CD4-positive, alpha-beta T cell treated with Interleukin-21 for 1 hour (primary cell): ENCODE measurements around the gene EHD4.

Experiments used
- DNase-seq: peaks from one replicate; pipeline ENCODE4 v3.0.0-alpha.2; 2020

Gene EHD4

DNA sequence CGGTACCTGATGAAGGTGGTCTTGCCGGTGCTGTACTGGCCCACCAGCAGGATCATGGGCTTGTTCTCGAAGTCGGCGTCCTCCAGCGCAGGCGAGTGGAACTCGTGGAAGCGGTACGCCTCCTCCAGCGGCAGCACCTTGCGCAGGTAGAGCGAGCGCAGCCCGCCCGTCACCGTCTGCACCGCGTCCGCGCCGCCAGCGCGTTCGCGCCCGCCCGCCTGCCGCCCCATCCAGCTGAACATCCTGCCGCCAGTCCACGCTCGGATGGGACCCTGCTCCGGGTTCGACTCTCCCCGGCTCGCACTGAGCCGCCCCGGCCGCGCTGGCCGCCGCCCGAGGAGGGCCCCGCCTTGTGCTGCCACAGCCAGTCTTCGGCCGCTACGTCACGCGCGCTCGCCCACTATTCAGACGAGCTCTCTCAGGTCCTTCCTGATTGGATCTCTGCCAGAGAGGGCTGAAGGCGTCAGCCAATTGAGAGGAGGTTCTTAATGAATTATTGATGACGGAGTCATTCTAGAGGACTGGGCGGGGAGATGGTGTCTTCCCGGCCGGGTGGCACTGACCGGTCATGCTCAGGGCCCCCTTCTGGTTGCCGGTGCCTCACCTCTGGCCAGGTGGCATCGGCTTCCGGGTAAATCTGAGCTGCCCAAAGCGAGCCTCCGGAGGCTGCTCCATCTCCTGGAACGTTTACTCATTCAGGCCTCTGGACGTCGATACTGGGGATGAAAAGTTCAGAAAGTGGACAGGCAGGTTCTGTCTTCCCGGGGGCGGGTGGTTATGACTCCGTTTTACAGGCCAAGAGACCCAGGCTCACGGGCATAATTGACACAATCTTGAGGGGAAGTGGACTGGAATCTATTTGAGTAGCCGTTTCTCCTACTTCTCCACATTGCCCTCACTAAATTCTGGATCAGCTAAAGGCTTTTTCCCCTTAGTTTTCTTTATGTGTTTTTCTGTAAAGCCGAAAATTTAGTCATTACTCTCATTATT lies at the start of gene EHD4:
Gene EHD4, minus strand, starts transcription at position 305 of the 990 bp plus-strand sequence. Its CDS starts 63 bp downstream, at position 242.
- peak; percentile 97 for DNase-seq

DNA sequence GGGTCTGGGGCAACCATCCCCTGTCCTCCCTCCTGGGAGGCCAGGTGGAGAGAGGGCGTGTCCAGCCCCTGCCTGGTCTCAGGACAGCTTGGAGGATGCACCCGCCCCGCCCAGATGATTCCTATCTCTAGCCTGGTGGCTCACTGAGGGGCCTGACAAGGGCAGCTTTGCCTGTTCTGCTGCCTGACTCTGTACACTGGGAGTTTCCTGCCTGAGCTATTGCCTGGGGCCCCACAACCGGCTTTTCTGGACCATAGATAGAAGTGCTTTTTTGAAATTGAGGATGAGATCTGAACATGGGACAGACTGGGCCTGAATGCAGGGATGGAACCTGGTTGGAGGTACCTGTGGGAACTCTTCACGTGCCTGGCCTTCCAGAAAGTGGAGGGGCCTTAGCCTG lies 49.2 kb upstream of the EHD4 start:
- no peak for DNase-seq

DNA sequence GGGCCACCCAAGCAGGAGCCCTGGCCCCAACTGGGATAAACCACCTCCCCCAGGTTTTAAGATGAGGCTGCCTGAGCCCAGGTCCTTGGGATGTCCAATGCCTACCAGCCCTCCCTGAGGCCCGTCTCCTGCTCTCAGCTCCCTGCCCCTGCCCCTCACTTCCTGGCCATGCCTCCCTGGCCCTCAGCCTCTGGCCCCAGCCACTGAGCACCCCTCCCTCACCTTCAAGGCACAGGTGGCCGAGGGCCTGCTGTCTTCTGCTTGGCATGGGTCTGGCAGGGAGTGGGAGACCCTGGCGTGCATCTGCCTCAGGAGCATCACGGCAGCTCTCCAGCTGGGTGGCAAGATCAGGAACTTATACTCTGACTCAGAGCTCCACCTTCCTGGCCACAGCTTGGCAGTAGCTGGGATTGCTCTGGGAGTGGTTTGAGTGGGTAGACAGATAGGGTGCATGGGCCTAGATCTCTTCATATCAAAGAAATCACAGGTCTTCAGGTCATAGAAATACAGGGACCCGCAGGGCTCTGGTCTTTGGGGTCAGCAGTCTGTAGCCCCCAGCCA lies 48.4 kb upstream of the EHD4 start, which contains the start of gene PLA2G4E:
Gene PLA2G4E, minus strand, starts transcription at position 330 of the 561 bp plus-strand sequence. Its CDS starts 12 bp downstream, at position 318.
- DNase-seq = no peak

DNA sequence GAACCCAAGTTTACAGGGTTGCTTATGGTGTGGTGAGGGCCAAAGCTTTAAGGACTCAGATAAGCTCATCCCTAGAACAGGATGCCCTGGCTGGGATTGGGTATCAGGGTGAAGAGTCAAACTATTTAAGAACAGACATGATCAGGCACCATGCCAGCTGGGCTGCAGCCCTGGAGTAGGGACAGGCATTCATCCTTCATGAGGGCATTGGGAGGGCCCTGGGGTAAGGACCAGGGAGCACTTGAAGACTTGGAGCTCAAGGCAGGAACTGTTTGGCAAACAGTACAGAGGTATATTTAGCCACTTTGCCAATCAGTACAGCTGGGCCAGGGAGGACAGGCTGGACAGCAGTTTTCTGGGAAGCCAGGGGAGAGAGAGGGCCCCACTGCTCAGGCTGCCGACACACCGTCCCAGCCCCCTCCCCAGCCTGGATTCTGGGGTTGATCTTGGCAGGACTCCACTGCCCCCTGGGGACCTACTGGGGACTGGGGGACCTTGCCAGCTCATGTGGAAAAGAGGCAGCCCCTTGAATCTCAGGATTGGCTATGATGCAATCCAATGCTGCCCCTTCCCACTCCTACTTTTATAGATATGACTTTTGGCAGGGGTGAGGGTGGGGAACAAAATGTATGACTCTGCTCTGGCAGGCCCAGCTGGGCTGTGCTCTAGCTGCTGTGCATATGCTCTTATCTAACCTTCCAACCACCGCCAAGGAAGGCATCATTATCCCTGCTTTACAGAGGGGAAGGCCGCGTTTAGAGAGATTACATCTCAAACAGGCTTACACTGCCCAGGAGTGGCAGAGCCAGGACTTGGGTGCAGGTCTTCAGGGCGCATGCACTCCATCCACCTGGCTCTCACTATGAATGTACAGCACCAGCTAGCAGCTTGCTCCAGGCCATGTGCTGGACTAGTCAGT lies 46.2 kb upstream of the EHD4 start:
- DNase-seq = no peak

DNA sequence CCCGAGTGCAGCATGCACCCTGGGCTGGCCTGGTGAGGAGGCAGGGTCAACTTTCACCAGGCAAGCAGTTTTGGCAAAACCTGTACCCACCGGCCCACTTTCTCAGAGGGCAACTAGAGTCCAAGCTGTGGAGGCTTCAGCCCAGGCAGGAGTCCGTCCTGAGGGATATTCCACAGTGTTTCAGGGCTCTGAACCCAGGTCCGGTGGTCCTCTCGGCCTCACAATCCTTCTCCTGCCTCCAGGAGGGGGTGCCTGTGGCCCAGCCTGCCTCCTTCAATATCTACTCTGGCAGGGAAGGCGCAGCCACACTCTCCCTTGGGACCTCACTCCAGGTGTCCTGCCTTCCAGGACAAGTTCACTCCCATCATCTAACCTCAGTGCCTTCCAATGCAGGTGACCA lies 44.6 kb upstream of the EHD4 start:
- DNase-seq = no peak

DNA sequence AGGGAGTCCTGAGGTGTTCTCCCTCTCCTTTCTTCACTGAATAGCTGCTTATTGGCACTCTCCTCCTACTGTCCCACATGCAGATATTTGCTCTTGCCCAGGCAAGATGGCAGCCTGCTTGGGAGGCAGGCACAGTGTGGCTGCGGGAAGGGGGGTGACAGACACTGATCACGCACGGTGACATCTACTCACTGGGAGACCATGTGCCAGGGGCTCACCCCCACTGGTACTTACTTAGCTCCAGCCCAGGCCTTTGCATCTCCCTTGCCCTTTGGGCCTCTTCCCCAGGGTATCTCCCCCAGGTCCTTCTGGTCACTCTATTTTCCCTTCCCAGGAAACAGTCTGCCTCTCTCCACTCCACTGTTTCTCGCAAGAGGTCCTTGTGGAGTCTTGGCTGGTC lies 42.0 kb upstream of the EHD4 start:
- DNase-seq = no peak

DNA sequence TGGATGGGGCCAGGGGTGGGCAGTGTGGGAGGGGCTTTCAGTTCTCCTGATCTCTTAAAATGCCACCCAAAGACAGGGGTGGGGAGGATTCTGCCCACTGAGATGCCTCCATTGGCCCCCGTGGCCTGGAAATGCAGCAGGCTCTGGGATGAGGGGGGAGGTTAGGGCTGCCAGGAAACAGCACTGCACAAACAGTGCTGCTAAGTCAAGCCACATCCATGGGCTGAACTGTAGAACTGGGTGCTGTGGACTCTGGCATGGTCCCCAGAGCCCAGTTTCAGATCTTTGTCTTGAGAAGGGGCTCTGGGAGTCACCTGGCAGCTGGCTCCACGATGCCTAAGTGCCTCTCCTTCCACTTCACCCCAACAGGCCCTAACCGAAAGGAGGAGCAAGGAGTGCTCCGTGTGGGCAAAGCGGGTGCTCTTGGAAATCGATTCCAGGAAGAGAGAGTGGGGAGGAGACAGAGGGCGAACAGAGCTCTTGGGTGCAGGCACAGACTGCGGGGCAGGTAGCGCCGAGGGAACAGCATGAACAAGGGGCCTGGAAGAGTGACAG lies 40.6 kb upstream of the EHD4 start:
- no peak for DNase-seq

DNA sequence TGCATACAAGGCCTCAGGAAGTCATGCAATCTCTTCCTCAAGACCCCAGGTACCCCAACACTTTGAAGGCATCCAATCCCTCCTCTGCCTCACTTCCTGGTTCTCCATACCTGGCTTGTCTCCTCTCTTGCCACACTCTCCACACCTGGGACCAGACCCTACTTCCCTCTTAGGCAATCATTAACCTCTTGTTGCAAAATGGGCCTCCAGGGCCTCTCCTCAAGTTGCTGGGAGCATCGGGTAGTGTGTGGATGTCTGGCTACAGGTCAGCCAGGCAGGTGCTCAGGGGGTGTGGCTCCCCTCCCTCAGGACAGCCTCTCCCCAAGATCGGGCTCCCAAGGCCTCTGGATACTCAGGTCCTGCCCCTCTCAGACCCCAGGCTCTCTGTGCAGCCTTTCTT lies 39.9 kb upstream of the EHD4 start:
- DNase-seq = no peak

DNA sequence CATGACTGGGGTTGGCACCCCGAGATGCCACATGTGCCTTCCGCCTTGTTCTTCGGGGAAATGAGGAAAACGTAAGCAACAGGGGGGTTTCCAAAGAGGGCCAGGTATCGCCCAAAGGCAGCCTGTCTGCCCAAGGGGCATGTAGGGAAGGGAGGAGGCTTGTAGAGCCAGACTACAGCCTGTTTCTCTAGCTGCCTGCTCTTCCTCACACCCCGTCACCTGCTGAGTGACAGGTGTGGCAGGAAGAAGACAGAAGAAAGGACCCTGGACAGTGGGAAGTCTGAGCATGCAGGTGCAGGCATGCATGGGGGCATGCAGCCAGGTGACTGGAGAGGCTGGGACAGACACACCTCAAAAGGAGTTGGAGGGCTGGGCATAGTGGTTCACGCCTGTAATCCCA lies 38.7 kb upstream of the EHD4 start:
- no peak for DNase-seq

DNA sequence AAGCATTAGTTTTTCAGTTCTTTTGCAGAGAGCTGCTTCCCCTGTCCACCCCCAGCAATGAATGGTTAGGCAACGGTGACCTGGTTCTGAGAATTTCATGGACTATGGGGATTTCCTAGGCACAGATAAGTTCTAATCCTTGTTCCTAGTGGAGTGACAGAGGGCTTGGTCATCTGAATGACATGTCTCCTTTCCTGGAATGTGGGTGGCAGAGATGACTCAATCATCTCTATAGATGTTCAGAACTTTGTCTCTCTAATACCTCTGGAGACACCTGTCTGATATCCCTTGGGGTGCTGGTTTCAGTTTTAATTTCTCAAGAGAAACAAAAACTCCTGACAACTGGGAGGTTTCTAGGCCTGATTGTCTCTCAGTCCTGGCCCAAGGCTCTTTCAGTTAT lies 38.1 kb upstream of the EHD4 start:
- no peak for DNase-seq

DNA sequence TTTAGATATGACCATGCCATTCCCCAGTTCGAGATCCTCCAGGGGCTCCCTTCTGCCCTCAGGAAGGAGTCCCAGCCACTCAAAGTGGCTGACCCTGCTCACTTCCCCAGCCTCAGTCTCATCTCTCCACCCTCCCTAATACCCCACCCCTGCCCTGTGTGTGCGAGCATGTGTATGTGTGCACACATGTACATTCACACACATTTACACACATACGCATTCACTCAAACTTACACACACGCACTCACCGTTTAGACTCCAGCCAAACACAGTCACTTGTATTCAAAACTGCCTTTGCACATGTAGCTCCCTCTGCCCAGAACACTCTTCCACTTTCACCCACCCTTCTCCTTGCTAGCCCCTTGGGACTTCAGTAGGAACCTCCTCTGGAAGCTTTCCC lies 37.1 kb upstream of the EHD4 start:
- no peak for DNase-seq

DNA sequence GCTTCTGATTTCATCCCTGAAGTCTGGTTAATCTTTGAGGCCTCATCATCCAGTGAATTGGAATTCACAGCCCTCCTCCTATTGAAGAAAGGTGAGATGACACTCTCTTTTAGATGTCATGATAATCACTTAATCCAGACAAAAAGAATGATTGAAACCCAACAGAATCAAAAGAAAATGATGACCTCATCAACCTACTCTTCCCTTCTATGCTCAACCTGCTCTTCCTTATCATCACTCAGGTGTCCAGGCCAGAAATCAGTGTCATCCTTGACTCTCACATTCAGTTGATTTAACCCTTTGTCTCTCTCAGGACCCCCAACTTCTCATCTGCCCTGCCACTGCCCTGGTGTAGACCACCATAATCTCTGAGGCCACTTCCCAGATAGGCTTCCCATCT lies 36.7 kb upstream of the EHD4 start:
- no peak for DNase-seq

DNA sequence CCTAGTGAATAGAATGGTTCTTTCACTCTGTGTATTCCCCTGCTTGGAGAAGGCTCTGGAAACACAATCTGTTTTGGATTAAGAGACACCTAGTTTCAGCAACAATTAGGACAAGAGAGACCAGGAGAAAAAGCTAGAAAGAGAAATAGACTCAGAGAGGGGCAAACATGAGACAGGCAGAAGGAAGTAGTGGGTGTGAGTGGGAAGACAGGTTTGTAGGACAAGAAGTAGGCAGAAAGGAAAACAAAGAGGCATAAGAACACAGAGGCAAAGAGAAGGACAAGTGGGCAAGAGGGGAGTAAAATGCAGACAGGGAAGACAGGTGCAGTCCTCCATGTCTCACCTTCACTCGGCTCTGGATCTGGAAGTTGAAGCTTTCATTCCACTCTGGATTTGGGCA lies 35.0 kb upstream of the EHD4 start:
- DNase-seq = no peak

DNA sequence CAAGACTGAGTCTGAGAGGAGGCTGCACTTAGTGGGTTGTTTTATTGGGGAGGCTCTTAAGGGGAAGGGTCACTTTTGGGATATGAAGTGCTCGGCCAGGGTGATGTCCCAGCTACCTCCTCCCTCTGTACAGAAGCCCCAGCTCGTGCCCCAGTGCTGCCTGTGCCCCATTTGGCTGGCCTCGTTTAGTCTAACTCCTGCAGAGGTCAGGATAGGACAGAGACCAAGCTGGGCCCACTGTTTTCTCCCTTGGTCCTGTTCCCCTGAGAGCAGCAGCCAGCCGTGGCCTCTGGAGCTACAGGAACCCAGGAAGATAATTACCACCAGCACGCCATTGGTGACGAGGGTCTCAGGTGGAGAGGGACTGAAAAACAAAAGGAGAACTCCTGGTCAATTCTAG lies 30.0 kb upstream of the EHD4 start:
- DNase-seq = no peak

DNA sequence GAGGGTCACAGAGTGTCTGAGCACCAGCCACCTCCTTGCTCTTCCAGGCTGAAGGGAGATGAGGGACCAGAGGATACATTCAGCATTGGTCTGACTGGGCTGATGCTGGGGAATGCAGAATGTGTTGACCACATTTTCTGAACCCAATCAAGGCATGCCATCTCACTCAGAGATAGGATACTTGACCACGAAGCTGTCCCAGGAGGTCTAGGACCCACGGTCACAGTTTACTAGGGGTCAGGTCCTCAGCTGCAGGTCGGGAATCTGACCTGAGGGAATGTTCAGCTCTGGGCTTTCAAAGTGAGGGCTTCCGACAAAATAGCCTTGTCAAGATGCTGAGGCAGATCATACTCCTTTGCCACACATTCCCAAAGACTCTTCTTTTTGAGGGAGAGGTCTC lies 28.9 kb upstream of the EHD4 start:
- DNase-seq = no peak

DNA sequence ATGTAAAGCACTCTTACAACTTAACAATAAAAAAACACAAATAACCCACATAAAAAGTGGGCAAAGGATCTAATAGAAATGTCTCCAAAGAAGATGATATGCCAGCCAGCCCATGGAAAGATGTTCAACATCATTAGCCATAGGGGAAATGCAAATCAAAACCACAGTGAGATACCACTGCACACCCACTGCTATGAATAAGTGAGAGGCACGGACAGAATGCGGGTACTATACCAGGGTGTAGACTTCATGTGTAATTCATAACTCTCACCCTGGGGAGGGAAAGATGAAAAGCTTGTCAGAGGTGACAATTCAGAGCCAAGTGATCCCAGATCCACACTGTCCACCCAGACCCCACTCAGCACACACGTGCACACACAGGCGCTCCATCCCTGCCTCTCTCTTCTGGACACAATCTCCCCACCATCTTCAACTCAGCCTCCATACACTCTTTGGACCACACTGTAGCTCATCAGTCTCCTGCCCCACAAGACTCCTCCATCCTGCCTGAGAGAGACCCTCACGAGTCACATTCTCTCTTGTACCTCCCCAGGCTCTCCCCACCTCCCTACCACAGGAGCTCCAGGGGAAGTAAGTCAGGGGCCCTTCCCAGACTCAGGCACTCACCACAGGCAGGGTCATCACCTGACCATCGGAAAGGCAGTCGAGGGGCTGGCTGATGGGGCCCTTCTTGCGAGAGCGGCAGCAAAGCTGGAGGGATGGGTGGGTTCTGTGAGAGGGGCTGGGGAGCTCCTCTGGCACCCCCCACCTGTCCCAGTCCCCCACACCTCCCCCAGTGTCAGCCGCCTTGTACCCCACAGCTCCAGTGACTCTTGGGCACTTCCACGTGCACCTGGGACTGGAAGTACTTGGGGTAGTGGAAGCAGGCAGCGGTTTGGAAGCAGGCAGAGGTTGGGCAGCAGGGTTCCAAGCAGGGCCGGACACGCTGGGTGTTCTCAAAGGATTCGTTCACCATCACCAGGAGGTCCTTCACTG lies 27.2 kb upstream of the EHD4 start:
- no peak for DNase-seq

DNA sequence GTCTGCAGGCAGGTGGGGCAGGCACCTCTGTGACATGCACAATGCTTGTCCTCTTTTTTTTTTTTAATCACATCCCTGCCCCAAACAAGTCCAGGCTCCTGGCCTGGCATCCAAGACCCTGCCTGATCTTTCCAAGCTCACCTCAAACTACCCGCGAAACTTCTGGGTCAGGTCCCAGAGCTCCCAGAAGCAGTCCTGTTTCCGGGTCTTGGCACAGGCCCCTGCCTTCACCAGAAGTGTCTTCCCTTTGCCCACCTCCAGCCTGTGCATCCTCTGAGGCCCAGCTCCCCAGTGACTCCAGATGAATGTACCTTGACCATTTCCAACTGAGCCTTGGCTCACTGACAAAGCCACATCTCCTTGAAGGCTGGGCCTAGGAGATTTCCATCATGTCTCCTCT lies 25.5 kb upstream of the EHD4 start:
- DNase-seq = no peak

DNA sequence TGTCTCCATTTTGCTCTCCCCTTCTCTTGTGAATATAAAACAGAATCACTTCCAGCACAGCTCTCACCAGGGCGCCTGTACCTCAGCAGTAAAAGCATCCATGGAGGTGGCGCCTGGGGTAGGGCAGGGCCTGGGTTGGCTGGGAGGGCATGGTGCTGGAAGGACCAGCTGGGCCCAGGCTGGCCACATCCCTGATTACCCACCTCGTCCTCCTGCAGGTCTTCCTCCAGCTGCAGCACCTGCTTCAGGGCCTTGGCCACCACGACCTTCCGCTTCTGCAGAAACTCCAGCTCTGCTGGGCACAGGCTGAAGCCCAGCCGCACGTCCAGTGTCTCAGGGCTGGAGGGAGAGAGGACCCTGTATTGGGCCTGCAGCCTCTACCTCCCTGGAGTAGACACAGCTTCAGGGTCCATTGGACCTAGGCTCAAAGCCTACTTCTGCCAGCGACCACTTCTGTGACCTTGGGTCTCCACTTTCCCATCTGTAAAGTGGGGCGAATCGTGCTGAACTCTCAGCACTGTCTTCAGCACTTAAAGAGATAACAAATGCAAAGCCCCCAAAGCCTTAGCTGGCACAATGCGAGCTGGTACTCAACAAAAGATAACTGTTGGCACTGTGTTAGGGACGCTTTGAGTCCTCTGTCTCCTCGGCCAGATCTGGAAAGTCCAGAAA lies 24.7 kb upstream of the EHD4 start:
- DNase-seq = no peak

DNA sequence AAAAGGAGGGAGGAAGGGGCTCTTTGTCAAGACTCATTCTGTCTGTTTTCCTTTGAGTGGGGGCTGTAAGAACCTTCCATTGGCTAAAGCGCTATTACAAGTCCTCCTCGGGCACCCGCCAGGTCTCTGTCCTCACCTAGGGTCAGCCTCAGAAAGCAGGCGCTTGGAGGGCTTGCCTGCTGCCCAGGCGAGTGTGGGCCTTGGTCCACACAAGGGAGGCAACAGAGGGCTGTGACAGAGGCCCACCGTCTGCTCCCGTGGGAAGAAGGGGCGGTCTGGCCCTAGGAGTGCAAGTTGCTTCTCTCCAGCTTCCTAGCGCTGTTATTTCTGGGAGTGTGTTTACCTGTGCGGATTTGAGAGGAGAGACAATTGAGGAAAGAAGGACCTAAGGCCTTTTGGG lies 24.0 kb upstream of the EHD4 start:
- DNase-seq = no peak

DNA sequence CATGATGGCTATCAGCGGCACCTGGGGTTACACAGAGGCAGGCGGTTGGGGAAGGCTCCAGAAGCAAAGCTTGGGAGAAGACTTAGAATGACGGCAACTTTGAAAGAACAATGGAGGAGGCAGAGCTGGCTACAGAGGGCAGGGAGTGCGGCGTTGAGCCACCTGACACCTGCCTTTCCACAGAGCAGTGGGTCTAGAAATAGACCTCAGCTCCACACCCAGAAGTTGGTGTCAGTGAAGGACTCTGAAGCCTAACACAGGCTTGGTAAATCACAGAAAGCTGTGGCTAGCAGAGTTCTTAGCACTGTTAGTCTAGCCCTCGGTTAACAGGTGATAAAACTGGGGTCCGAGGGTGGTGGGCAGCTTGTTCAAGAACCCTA lies 23.1 kb upstream of the EHD4 start:
- DNase-seq = no peak
